ENCODE data around the gene NAP1L4. TPM values are rescaled to one million over a fixed set of nuclear protein-coding genes. Genes with fewer than 3 reads are reported as not detected.

The NAP1L4 gene
- total and polyA plus RNA-seq, 2 donors (not counting 1 experiment from before 2014, with no cell fraction given), result 62.1 to 133 TPM

- CTCF ChIA-PET, result interaction anchor here (1.0 to 9.8 kb wide), 3 partner anchors 14 to 58 kb away, joined by 3 to 112 read pairs (median 5); no protein-coding TSS in a partner anchor
- no peak overlapping the region for H3K4me3 ChIP-seq (ENCODE audit: control extremely low read depth in 1 of 5, extremely low read depth in 1 of 5, insufficient read depth in 1 of 5, low read depth in 2 of 5, low read length in 4 of 5)
- H2AFZ ChIP-seq (ENCODE audit: insufficient read depth, low read depth, low read length, poor library complexity, severe bottlenecking), result no peak overlapping the region
- H3K4me2 ChIP-seq (replicated peaks; ENCODE audit: low read depth, low read length, poor library complexity, severe bottlenecking), result peak overlapping the region; percentile 27
- H3K4me3 Mint-ChIP-seq, result peak overlapping the region; percentile 52
- H3K27me3 ChIP-seq (replicated peaks in 1 of 4; ENCODE audit: control extremely low read depth in 1 of 4, control insufficient read depth in 3 of 4, insufficient read depth in 4 of 4, low read length in 3 of 4), result no peaks in the 10 kb centered on the region
- no peak overlapping the region for H3K9ac ChIP-seq (ENCODE audit: low read length)
- no peaks in the 10 kb centered on the region for H3K9me3 ChIP-seq (ENCODE audit: control extremely low read depth in 1 of 3, control insufficient read depth in 2 of 3, insufficient read depth in 1 of 3, low read length in 2 of 3)
- no peaks in the 10 kb centered on the region for H3K79me2 ChIP-seq (ENCODE audit: control insufficient read depth, insufficient read depth, low read length)
- peaks cover 0 to 65% of the 10 kb centered on the region in 2 experiments for H3K36me3 ChIP-seq (replicated peaks in 1 of 2; ENCODE audit: control extremely low read depth in 1 of 2, control insufficient read depth in 1 of 2, extremely low read depth in 1 of 2, insufficient read depth in 2 of 2, low read length in 1 of 2)
- H3K4me1 Mint-ChIP-seq, result peaks cover 27% of the 10 kb centered on the region
- WGBS (ENCODE audit: insufficient coverage), result 51% methylated on average over 4 of the region's 5 CpGs
- no peaks in the 10 kb centered on the region for H3K27me3 Mint-ChIP-seq
- peak overlapping the region; percentile 71 for H3K27ac Mint-ChIP-seq
- peak overlapping the region; percentile 42 to 46 for H3K27ac ChIP-seq (ENCODE audit: low read length in 2 of 2)
- no peak for TF ChIP-seq EZH2 (IDR thresholded peaks at IDR 0.05; ENCODE audit: borderline replicate concordance, insufficient read depth, low read depth, low read length, poor library complexity, severe bottlenecking)
- TF ChIP-seq CTCF (IDR thresholded peaks at IDR 0.05), result no peak
- intact Hi-C loops (cut with micrococcal nuclease), result loop anchor here (5.0 kb wide), 2 partner anchors 44 to 381 kb away; partner anchors contain the start of gene NAP1L4
- POLR2A ChIA-PET, result no interaction called here
- DNase-seq (peak; percentile 64), ATAC-seq (ENCODE audit: low read depth) (peak; percentile 53)
- H3K4me1 ChIP-seq (ENCODE audit: control insufficient read depth in 2 of 2, insufficient read depth in 2 of 2, low read length in 2 of 2), result peaks cover 24 to 30% of the 10 kb centered on the region in 2 donors
- no peaks in the 10 kb centered on the region for H3K9me3 Mint-ChIP-seq (ENCODE audit: insufficient read depth)
- peaks cover under 1% of the 10 kb centered on the region for H4K20me1 ChIP-seq (ENCODE audit: control insufficient read depth, insufficient read depth, low read length, poor library complexity, severe bottlenecking)
These were observed 44.3 kb upstream of the NAP1L4 start for GRCh38 chr11:3036419-3036818.

- H2AFZ ChIP-seq (ENCODE audit: insufficient read depth, low read depth, low read length, poor library complexity, severe bottlenecking), result no peak overlapping the region
- H3K4me2 ChIP-seq (replicated peaks; ENCODE audit: low read depth, low read length, poor library complexity, severe bottlenecking), result peak overlapping the region; percentile 27
- H3K36me3 ChIP-seq (replicated peaks in 1 of 2; ENCODE audit: control extremely low read depth in 1 of 2, control insufficient read depth in 1 of 2, extremely low read depth in 1 of 2, insufficient read depth in 2 of 2, low read length in 1 of 2), result peaks cover 0 to 59% of the 10 kb centered on the region in 2 experiments
- no peaks in the 10 kb centered on the region for H3K27me3 ChIP-seq (replicated peaks in 1 of 4; ENCODE audit: control extremely low read depth in 1 of 4, control insufficient read depth in 3 of 4, insufficient read depth in 4 of 4, low read length in 3 of 4)
- peaks cover under 1% of the 10 kb centered on the region for H4K20me1 ChIP-seq (ENCODE audit: control insufficient read depth, insufficient read depth, low read length, poor library complexity, severe bottlenecking)
- intact Hi-C loops (cut with micrococcal nuclease), result loop anchor here (5.0 kb wide), 2 partner anchors 43 to 382 kb away; partner anchors contain the start of gene NAP1L4
- no peak overlapping the region for H3K9ac ChIP-seq (ENCODE audit: low read length)
- no peaks in the 10 kb centered on the region for H3K79me2 ChIP-seq (ENCODE audit: control insufficient read depth, insufficient read depth, low read length)
- Mint-ChIP-seq H3K27ac (peak overlapping the region; percentile 71), H3K4me1 (peaks cover 38% of the 10 kb centered on the region), H3K4me3 (peak overlapping the region; percentile 30), H3K9me3 (ENCODE audit: insufficient read depth) (no peaks in the 10 kb centered on the region), H3K27me3 (no peaks in the 10 kb centered on the region)
- no peaks in the 10 kb centered on the region for H3K9me3 ChIP-seq (ENCODE audit: control extremely low read depth in 1 of 3, control insufficient read depth in 2 of 3, insufficient read depth in 1 of 3, low read length in 2 of 3)
- H3K27ac ChIP-seq (ENCODE audit: low read length in 2 of 2), result peak overlapping the region; percentile 42 to 46
- H3K4me3 ChIP-seq (ENCODE audit: control extremely low read depth in 1 of 5, extremely low read depth in 1 of 5, insufficient read depth in 1 of 5, low read depth in 2 of 5, low read length in 4 of 5), result no peak overlapping the region
- TF ChIP-seq CTCF (IDR thresholded peaks at IDR 0.05), result no peak
- TF ChIP-seq EZH2 (IDR thresholded peaks at IDR 0.05; ENCODE audit: borderline replicate concordance, insufficient read depth, low read depth, low read length, poor library complexity, severe bottlenecking), result no peak
- DNase-seq (peak; percentile 40), ATAC-seq (ENCODE audit: low read depth) (peak; percentile 52)
- POLR2A ChIA-PET, result interaction anchor here (1.1 kb wide), 1 partner anchor 14 kb away, joined by 4 read pairs; no protein-coding TSS in a partner anchor
- CTCF ChIA-PET, result interaction anchor here (0.6 to 9.8 kb wide), 3 partner anchors 36 to 60 kb away, joined by 4 to 112 read pairs (median 5); no protein-coding TSS in a partner anchor
- peaks cover 32 to 38% of the 10 kb centered on the region in 2 donors for H3K4me1 ChIP-seq (ENCODE audit: control insufficient read depth in 2 of 2, insufficient read depth in 2 of 2, low read length in 2 of 2)
These were observed 43.2 kb upstream of the NAP1L4 start for GRCh38 chr11:3035333-3035732.

Measured in B cell (primary cell).